CD14-positive monocyte (primary cell): ENCODE results near the gene HDAC8. TPM values are rescaled to one million over a fixed set of nuclear protein-coding genes. Genes with fewer than 3 reads are reported as not detected.
"Not testable (repeated sequence)": the region's sequence is repeated elsewhere in the genome, so short reads cannot be mapped to it uniquely, and the experiment has no call there.

Experiments used
- DNase-seq, 3 donors: peaks; one replicate each; pipeline ENCODE4 v3.0.0-alpha.2; 2011 to 2022
- H2AFZ ChIP-seq: 2 replicates; pipeline ENCODE4 v1.6.0; 2012; ENCODE audit warnings: mild to moderate bottlenecking, low read depth, low read length, inconsistent platforms; ENCODE audit not compliant: insufficient read depth, poor library complexity, severe bottlenecking
- H3K27ac ChIP-seq, 2 donors: 1 replicate in 1 of 2; 2 replicates in 1 of 2; pipeline ENCODE4 v1.5.1; 2012 to 2013; ENCODE audit warnings: low read length in 2 of 2, control low read depth in 1 of 2, inconsistent platforms in 1 of 2, low read depth in 1 of 2, mild to moderate bottlenecking in 1 of 2
- H3K27me3 ChIP-seq, 2 donors: one replicate each; pipeline versions ENCODE4 v1.6.0 to v1.6.1; 2011 to 2013; ENCODE audit warnings: low read length in 2 of 2; ENCODE audit not compliant: control insufficient read depth in 2 of 2, insufficient read depth in 2 of 2
- H3K36me3 ChIP-seq, 2 donors: replicated peaks in 1 of 2; 1 replicate in 1 of 2; 2 replicates in 1 of 2; pipeline versions ENCODE4 v1.5.1 to v1.6.1; 2012 to 2013; ENCODE audit warnings: low read length in 2 of 2, control low read depth in 1 of 2, inconsistent platforms in 1 of 2, mild to moderate bottlenecking in 1 of 2; ENCODE audit not compliant: insufficient read depth in 2 of 2, control insufficient read depth in 1 of 2
- H3K4me1 ChIP-seq, 2 donors: 1 replicate in 1 of 2; 2 replicates in 1 of 2; pipeline versions ENCODE4 v1.5.1 to v1.6.1; 2012 to 2013; ENCODE audit warnings: low read length in 2 of 2, control low read depth in 1 of 2, inconsistent platforms in 1 of 2, mild to moderate bottlenecking in 1 of 2, moderate library complexity in 1 of 2; ENCODE audit not compliant: insufficient read depth in 2 of 2, control insufficient read depth in 1 of 2
- H3K4me2 ChIP-seq: replicated peaks from 2 replicates; pipeline ENCODE3; 2012; ENCODE audit warnings: low read length, moderate library complexity, mild to moderate bottlenecking; ENCODE audit not compliant: poor library complexity, severe bottlenecking; ENCODE audit errors: extremely low read depth
- H3K4me3 ChIP-seq, 3 experiments: fragments of 200-600 bp in 1 of 3; sonication (generic) in 1 of 3; replicated peaks in 1 of 3; 1 replicate in 2 of 3; 2 replicates in 1 of 3; pipeline ENCODE4 v1.5.1; 2011 to 2013; ENCODE audit warnings: low read length in 3 of 3, mild to moderate bottlenecking in 3 of 3, control low read depth in 2 of 3, low read depth in 2 of 3, inconsistent platforms in 1 of 3, moderate library complexity in 1 of 3
- H3K79me2 ChIP-seq: 2 replicates; pipeline ENCODE4 v1.6.0; 2012; ENCODE audit warnings: mild to moderate bottlenecking, control low read depth, inconsistent platforms, low read length, moderate library complexity; ENCODE audit not compliant: insufficient read depth
- H3K9ac ChIP-seq: 2 replicates; pipeline ENCODE4 v1.6.0; 2017; ENCODE audit warnings: low read length, mild to moderate bottlenecking; ENCODE audit not compliant: insufficient read depth, poor library complexity, severe bottlenecking
- H3K9me3 ChIP-seq, 2 donors: replicated peaks in 1 of 2; 1 replicate in 1 of 2; 2 replicates in 1 of 2; pipeline versions ENCODE4 v1.5.1 to v1.6.1; 2012 to 2013; ENCODE audit warnings: low read length in 2 of 2, control low read depth in 1 of 2; ENCODE audit not compliant: control insufficient read depth in 1 of 2, insufficient read depth in 1 of 2
- H4K20me1 ChIP-seq: 2 replicates; pipeline ENCODE4 v1.6.0; 2012; ENCODE audit warnings: mild to moderate bottlenecking, low read length, control low read depth, moderate library complexity; ENCODE audit not compliant: insufficient read depth
- H3K27ac Mint-ChIP-seq, 7 donors: one replicate each; pipeline ENCODE4 v1.8.0; 2020; ENCODE audit warnings: mild to moderate bottlenecking in 7 of 7, mixed read lengths in 7 of 7, moderate library complexity in 6 of 7, inconsistent platforms in 2 of 7
- H3K27me3 Mint-ChIP-seq, 3 donors: one replicate each; pipeline ENCODE4 v1.8.0; 2021 to 2022; ENCODE audit warnings: low read depth in 3 of 3, mild to moderate bottlenecking in 3 of 3, mixed read lengths in 3 of 3, moderate library complexity in 3 of 3, inconsistent platforms in 1 of 3
- H3K36me3 Mint-ChIP-seq, 2 donors: one replicate each; pipeline ENCODE4 v1.8.0; 2020; ENCODE audit warnings: mixed read lengths in 2 of 2, inconsistent platforms in 1 of 2, mild to moderate bottlenecking in 1 of 2
- H3K4me1 Mint-ChIP-seq: one replicate; pipeline ENCODE4 v1.8.0; 2020; ENCODE audit warnings: mild to moderate bottlenecking, mixed read lengths
- H3K4me3 Mint-ChIP-seq, 2 donors: one replicate each; pipeline ENCODE4 v1.8.0; 2020; ENCODE audit warnings: mild to moderate bottlenecking in 2 of 2, mixed read lengths in 2 of 2, moderate library complexity in 1 of 2
- H3K9me3 Mint-ChIP-seq, 7 donors: one replicate each; pipeline ENCODE4 v1.8.0; 2020 to 2022; ENCODE audit warnings: mixed read lengths in 7 of 7, mild to moderate bottlenecking in 6 of 7, moderate library complexity in 6 of 7, inconsistent platforms in 2 of 7
- CTCF ChIP-seq: fragments of 200-600 bp; IDR thresholded peaks from one replicate; pipeline ENCODE4 v1.8.0; 2022; ENCODE audit warnings: antibody characterized with exemption, mild to moderate bottlenecking
- WGBS: methylation state at CpG from one replicate; pipeline ENCODE4 v1.1.5; 2013; ENCODE audit warnings: missing lambda C conversion rate; ENCODE audit not compliant: insufficient coverage; 5-methylcytosine and 5-hydroxymethylcytosine counted together
- intact Hi-C, 2 donors: fragments of 100-400 bp; cut with micrococcal nuclease; formaldehyde crosslinking; loops; one replicate each; pipeline versions ENCODE4 v1.15.0 to v1.15.1; 2023
- polyA plus RNA-seq, 3 donors: library from polyadenylated mRNA; depleted of rRNA in 1 of 3; unstranded in 2 of 3; stranded (reverse) in 1 of 3; fragments of 300-500 nt in 2 of 3; fragments of >200 nt in 1 of 3; fragmentation: Illumina TruSeq in 2 of 3; gene quantifications; 1 replicate in 2 of 3; 2 replicates in 1 of 3; pipeline ENCODE4 v1.2.3, GENCODE V29; 2012 to 2021

The HDAC8 gene
- polyA plus RNA-seq, 3 donors, result 14.3 to 22.9 (median 20.5) TPM

DNA sequence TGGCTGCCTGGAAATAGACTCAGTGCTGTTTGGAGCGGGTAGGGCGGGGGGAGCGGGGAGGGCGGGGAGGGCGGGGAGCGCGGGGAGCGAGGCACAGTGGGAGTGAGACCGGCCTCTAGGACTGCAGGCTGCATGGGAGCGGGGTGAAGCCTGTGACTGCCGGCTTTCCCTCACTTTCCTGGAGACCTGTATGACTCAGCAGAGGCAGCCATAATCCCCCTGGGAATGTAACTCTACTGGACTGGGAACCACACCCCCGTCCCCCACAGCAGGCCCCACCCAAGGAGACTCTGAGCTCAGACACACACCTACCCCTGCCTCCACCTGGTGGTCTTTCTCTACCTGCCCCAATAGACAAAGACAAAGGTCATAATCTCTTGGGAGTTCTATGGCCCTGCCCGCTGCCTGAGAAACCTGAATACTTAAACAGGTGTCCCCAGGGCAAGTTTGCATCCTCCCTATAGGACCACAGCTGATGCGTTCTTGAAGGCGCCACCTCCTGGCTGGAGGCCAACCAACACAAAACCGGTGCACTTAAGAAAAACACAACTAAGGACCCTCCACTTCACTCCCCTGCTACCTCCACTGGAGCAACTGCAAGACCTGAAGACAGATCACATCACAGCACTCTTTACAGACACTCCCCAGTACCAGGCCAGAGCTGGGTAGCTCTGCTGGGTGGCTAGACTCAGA is 18.0 kb downstream of the HDAC8 start:
- Histone ChIP-seq H3K4me3 (no peak overlapping the region), H2AFZ (no peak overlapping the region), H3K9me3 (no peaks in the 10 kb centered on the region), H3K79me2 (no peaks in the 10 kb centered on the region), H3K9ac (no peak overlapping the region), H3K36me3 (peaks cover 0 to 3% of the 10 kb centered on the region in 2 donors), H3K4me2 (no peak overlapping the region), H3K4me1 (no peaks in the 10 kb centered on the region), H3K27me3 (no peaks in the 10 kb centered on the region), H4K20me1 (no peaks in the 10 kb centered on the region), H3K27ac (no peak overlapping the region)
- no peak for DNase-seq
- WGBS, result no CpG with 5 or more reads among the region's 16 CpGs
- H3K9me3 Mint-ChIP-seq, result peaks cover 0 to 5% (median 0%) of the 10 kb centered on the region in 7 donors
- H3K4me3 Mint-ChIP-seq, result no peak overlapping the region
- intact Hi-C loops, result no loop called here
- H3K4me1 Mint-ChIP-seq, result peaks cover 3% of the 10 kb centered on the region
- peaks cover 10 to 13% of the 10 kb centered on the region in 2 donors for H3K36me3 Mint-ChIP-seq
- peak overlapping the region in 1 of 7 donors; percentile 2 for H3K27ac Mint-ChIP-seq
- no peaks in the 10 kb centered on the region for H3K27me3 Mint-ChIP-seq
- no peak for TF ChIP-seq CTCF

- H3K9ac ChIP-seq, H3K9me3 ChIP-seq, H3K4me1 Mint-ChIP-seq, H3K9me3 Mint-ChIP-seq, H3K4me3 Mint-ChIP-seq, H3K4me1 ChIP-seq, H3K27ac Mint-ChIP-seq, H3K4me3 ChIP-seq, intact Hi-C loops, H3K27me3 ChIP-seq, H3K27ac ChIP-seq, DNase-seq, H3K79me2 ChIP-seq, H2AFZ ChIP-seq, H3K36me3 ChIP-seq, H3K4me2 ChIP-seq, H3K27me3 Mint-ChIP-seq, H4K20me1 ChIP-seq: not testable (repeated sequence)
- WGBS, result no CpG with 5 or more reads among the region's 6 CpGs
- H3K36me3 Mint-ChIP-seq, result peaks cover 5 to 23% of the 10 kb centered on the region in 2 donors
These were observed 20.2 kb downstream of the HDAC8 start for GRCh38 chrX:72552443-72552842.
